NCI-H446 (cell line): ENCODE results near the gene PCGF2.

ENCODE experiments used
- DNase-seq, 2 experiments: peaks; one replicate each; lab custom pipeline; 2025; lab: John Stamatoyannopoulos, UW

Gene PCGF2

DNA sequence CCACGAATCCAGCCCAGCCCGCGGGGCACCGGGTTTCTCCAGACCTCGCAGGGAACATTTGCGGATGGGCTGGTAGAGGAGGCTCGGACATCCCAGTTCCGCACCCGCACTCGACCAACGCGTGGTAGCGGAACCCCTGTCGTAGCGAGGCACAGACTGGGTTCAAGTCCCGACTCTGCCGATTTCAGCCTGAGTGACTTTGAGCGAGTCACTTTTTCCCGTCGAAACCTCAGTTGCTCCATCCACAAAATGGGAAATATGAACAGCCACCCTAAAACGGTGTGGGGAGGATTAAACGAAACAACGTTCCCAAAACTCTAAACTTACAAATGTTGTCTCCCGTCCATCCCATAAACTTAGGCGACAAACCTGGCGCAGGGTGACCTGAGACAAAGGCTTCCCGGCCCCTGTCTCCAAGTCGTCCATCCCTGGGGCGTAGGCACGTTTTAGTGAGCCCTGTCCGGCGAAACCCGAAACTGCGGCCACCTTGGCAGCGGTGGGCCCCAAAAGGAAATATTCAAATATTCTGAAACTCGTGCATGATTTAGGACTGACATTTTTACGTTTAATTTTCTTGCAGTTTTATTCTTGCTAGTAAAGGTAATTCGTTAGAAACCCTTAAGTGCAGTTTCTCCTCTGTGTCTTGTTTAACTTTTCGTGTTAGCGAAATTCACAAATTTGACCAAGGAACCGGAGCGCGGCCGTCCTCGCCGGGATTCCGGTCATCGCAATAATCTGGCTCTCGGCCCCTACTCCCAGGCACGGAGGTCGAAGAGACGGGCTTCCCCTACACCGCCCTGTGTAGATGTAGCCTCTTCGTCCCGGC is 45.0 kb downstream of the PCGF2 start:
- DNase-seq: no peak

GRCh38 chr17:38702166-38702915 is 45.8 kb downstream of the PCGF2 start:
- peak; percentile 38 to 84 for DNase-seq

DNA sequence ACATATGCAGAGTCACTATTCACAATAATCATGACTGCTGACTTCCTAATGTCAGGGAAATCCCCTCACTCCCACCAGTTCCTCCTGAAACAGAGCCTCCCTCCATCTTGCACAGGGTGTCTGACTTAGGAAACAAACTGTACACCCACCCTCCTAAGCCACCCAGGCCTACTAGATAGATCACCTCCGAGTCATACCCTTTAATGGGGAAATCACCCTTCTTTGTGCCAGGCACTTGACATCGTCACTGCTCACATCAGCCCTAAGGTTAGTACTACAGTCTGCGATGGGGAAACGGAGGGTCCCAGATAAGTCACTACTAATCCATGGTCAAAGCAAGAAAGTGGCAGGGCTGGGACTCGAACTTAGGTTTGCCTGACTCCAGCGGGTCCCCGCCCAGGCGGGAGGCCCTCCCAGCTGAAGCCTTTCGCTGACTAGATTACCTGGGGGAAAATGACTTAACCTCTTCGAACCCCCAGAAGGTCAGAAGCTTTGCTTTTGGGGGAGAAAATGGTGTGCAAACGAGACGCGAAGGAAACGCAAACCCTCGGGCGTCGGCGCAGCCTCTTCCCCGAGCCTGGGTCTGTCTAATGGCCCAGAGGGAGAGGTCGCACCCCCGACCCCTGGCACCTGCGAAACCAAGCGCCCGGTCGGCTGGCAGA is 46.5 kb downstream of the PCGF2 start:
- peak in 1 of 2 experiments; percentile 46 for DNase-seq

GRCh38 chr17:38698760-38699159 is 49.4 kb downstream of the PCGF2 start:
- DNase-seq: no peak

DNA sequence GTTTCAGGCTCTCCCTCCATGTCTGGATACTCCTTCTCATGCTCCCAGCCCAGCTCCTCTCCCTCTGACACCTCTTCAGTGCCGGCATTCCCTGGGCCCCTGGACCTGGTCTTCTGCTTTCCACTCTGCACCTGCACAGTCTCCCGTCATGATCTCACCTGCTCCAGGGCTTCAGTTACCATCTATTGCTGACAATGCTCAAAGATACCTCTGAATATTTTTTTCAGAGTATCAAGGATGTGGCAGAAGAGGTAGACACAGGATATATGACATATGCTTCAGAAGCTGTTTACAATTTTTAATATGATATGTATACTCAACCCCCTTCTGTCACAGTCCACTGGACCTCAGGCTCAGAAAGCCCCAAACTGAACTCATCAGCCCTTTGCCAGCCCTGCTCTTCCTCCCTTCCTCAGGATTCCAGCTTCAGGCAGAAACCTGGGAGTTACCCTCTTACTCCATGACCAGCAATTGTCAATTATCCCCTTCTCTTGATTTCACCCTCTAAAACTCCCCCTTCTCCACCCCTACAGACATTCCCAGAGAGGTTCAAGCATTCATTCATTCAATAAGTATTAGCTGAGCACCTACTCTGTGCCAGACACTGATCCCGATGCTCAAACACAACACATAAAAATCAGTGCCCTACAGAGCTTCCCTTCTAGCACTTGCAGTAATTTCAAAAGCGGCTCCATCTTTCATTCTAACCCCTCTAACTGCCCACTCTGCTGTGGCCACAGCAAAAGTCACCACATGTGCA is 50.9 kb downstream of the PCGF2 start:
- no peak for DNase-seq

DNA sequence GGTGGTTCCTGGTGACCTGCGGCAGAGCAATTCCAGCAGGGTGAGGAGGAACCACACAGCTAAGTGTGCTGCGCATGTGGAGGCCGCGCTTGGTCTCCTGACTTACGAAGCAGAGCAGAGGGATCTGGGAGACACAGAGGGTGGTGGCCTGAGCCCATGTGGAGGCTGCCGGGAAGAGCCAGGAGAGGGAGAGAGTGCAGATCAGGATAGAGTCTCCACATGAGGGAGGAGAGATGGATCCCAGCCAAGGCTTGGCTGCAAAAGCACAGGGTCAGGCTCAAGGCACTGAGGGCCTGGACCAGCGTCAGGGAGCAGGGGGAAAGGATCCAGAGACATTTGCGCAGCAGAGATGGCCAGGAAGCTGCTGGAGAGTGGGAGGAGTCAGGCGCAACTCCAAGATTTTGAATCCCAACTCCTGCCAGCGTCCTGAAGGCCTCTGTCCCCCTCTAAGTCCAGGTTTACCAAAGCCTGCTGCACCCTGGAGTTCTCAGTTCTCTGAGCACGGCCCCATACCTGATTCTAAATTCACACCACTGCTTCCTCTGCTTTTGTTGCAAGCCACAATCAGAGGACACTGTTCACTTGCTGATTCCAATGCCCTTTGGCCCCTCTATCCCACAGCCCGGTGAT is 54.3 kb downstream of the PCGF2 start:
- DNase-seq: peak; percentile 30 to 79

DNA sequence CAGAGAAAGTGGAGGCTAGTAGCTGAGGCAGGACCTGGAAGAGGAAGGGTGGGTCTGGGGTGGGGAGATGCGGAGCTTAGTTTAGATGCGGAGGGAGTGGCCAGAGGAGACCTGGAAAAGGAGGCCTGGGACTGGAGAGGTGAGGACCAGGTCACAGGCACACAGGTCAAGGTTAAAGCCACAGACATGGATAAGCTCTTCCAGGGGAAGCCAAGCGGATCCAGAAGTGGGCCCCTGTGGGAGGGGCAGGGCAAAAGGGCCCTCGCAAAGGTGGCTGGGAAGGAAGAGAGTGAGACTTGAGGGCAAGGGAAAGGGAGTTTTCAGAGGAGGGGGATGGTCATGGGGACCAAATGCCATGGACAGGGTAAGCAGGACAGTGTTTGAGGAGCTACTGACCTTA is 57.0 kb downstream of the PCGF2 start:
- no peak for DNase-seq

GRCh38 chr17:38690386-38690785 is 57.8 kb downstream of the PCGF2 start:
- DNase-seq: no peak

GRCh38 chr17:38687286-38687685 is 60.9 kb downstream of the PCGF2 start:
- DNase-seq: no peak

- no peak for DNase-seq
Observed at GRCh38 chr17:38685491-38685890, 62.6 kb downstream of the PCGF2 start.
